ENCODE results near the gene ADAMTS9.

DNA sequence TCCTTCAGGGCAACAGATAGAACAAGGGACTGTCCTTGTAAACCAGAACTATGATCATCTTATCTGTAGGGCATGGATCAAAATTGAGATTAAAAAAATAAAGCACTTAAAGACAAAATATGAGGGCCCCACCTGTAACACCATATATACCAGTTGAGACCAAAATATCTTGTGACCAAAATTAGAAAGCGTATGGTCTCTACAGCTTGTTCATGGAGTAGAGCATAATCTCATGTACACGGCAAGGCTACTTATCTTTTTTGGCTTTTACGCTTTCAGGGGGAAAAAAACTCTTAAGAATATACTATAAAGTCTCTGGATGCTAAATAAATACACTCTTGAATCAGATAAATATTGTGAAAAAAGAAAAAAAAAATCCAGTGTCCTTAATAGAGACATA, 49.3 kb downstream of the ADAMTS9 start:
- TF ChIP-seq, protein P1, sequence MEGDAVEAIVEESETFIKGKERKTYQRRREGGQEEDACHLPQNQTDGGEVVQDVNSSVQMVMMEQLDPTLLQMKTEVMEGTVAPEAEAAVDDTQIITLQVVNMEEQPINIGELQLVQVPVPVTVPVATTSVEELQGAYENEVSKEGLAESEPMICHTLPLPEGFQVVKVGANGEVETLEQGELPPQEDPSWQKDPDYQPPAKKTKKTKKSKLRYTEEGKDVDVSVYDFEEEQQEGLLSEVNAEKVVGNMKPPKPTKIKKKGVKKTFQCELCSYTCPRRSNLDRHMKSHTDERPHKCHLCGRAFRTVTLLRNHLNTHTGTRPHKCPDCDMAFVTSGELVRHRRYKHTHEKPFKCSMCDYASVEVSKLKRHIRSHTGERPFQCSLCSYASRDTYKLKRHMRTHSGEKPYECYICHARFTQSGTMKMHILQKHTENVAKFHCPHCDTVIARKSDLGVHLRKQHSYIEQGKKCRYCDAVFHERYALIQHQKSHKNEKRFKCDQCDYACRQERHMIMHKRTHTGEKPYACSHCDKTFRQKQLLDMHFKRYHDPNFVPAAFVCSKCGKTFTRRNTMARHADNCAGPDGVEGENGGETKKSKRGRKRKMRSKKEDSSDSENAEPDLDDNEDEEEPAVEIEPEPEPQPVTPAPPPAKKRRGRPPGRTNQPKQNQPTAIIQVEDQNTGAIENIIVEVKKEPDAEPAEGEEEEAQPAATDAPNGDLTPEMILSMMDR (IDR thresholded peaks at IDR 0.05) = no peak
- no peak for TF ChIP-seq POLR2A (IDR thresholded peaks at IDR 0.05)

All from prostate gland (tissue), 2 donors.